ENCODE data around the gene RDH16. TPM values are rescaled to one million over a fixed set of nuclear protein-coding genes. Genes with fewer than 3 reads are reported as not detected.

RDH16 gene
- total RNA-seq, 3 donors from 2014 or later: 0.14 to 0.28 (median 0.19) TPM

GRCh38 chr12:56991319-56992246 is 34.2 kb upstream of the RDH16 start:
- DNase-seq: peak in 1 of 3 donors; percentile 52
- TF ChIP-seq CTCF (IDR thresholded peaks at IDR 0.05): no peak
- peak; percentile 53 for ATAC-seq
- H3K9me3 ChIP-seq: no peaks in the 10 kb centered on the region
- H3K4me3 ChIP-seq: no peak overlapping the region
- no peaks in the 10 kb centered on the region for H3K36me3 ChIP-seq (ENCODE audit: low read depth)
- intact Hi-C loops (cut with DNase I, micrococcal nuclease): no loop called here
- no peaks in the 10 kb centered on the region for H3K4me1 ChIP-seq (ENCODE audit: low read depth)

- no peaks in the 10 kb centered on the region for H3K9me3 ChIP-seq
- intact Hi-C loops (cut with DNase I, micrococcal nuclease): no loop called here
- ATAC-seq: no peak
- no peak for TF ChIP-seq CTCF (IDR thresholded peaks at IDR 0.05)
- no peak overlapping the region for H3K4me3 ChIP-seq
- no peaks in the 10 kb centered on the region for H3K4me1 ChIP-seq (ENCODE audit: low read depth)
- no peak for DNase-seq
- no peaks in the 10 kb centered on the region for H3K36me3 ChIP-seq (ENCODE audit: low read depth)
Observed at GRCh38 chr12:56990648-56991318, 33.4 kb upstream of the RDH16 start.

DNA sequence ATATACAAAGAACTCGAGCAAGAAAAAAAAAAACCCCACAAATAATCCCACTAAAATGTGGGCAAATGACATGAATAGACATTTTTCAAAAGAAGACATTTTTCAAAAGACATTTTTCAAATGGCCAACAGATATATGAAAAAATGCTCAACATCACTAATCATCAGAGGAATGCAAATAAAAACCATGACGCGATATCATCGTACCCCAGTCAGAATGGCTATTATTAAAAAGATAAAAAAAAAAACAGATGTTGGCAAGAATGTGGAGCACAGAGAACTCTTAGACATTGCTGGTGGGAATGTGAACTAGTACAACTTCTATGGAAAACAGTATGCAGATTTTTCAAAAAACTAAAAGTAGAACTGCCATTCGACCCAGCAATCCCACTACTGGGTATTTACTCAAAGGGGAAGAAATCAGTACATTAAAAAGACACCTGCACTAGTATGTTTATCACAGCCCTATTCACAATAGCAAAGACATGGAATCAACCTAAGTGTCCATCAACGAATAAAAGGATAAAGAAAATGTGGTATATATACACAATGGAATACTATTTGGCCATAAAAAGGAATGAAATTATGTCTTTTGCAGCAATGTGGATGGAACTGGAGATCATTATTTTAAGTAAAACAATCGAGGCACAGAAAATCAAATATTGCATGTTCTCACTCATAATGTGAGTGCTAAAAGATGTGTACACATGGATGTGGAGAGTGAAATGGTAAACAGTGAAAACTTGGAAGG is 32.6 kb upstream of the RDH16 start:
- no peak for ATAC-seq
- Histone ChIP-seq H3K36me3 (ENCODE audit: low read depth) (no peaks in the 10 kb centered on the region), H3K9me3 (no peaks in the 10 kb centered on the region), H3K4me3 (no peak overlapping the region), H3K4me1 (ENCODE audit: low read depth) (no peaks in the 10 kb centered on the region)
- intact Hi-C loops (cut with DNase I, micrococcal nuclease): no loop called here
- no peak for TF ChIP-seq CTCF (IDR thresholded peaks at IDR 0.05)
- DNase-seq: no peak

GRCh38 chr12:56988207-56988739 is 30.9 kb upstream of the RDH16 start:
- Histone ChIP-seq H3K9me3 (no peaks in the 10 kb centered on the region), H3K36me3 (ENCODE audit: low read depth) (no peaks in the 10 kb centered on the region), H3K4me1 (ENCODE audit: low read depth) (no peaks in the 10 kb centered on the region), H3K4me3 (no peak overlapping the region)
- DNase-seq: no peak
- ATAC-seq: no peak
- no peak for TF ChIP-seq CTCF (IDR thresholded peaks at IDR 0.05)
- intact Hi-C loops (cut with DNase I, micrococcal nuclease): no loop called here

DNA sequence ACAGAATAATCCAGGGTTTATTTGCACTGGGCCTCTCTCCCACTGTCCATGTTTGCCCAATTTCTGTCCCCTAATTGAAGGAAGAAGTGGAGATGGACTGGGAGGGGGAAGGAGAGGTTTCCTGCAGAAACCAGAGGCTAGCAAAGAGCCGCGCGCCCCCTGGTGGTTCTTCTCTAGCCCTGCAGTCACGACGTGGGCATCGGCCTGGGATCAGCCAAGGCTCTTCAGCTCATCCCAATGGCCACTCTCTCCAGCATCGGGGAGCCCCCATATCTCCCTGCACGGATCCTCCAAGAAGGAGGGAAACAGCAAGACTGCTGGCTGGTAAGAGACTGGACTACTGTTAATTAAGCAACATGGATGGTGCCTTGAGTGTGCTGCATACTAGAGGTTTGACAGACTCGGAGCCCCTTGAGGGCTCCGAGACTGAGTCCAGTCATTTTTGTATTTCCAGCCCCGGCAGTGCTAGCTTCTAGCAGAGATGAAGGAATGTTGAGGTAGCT is 30.2 kb upstream of the RDH16 start:
- intact Hi-C loops (cut with DNase I, micrococcal nuclease): loop anchor here (2.0 kb wide), 2 partner anchors 229 to 231 kb away; no protein-coding TSS in a partner anchor
- Histone ChIP-seq H3K9me3 (no peaks in the 10 kb centered on the region), H3K4me1 (ENCODE audit: low read depth) (no peaks in the 10 kb centered on the region), H3K36me3 (ENCODE audit: low read depth) (no peaks in the 10 kb centered on the region), H3K4me3 (no peak overlapping the region)
- peak; percentile 89 for ATAC-seq
- peak; percentile 80 to 83 (median 81) for DNase-seq
- TF ChIP-seq CTCF (IDR thresholded peaks at IDR 0.05): peak; percentile 89
